Measurements from ENCODE around the gene SLX4.
A peak's percentile ranks its signal among the peaks of the same experiment; 100 is the strongest.

SLX4 gene

DNA sequence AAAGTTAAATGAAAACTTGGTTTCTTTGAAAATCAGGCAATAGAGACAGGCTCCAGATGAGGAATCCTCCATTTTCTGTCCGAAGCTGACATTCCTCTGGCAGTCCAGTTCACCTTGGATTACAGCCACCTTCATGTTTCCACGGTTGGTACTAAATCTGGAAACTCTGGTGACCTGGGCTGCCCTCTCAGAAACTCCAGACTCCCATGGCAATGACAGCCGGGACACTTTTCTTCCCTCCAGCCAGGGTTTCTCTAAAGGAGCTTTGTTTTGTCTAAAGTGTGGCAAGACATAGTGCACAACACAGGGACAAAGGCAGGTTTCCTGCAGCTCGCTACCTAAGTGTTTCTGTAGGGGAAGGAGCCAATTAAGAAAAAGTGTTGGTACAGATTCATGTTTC is 74.6 kb downstream of the SLX4 start:
- no peaks in the 10 kb centered on the region for H3K36me3 ChIP-seq (replicated peaks)
- TF ChIP-seq, protein P1, sequence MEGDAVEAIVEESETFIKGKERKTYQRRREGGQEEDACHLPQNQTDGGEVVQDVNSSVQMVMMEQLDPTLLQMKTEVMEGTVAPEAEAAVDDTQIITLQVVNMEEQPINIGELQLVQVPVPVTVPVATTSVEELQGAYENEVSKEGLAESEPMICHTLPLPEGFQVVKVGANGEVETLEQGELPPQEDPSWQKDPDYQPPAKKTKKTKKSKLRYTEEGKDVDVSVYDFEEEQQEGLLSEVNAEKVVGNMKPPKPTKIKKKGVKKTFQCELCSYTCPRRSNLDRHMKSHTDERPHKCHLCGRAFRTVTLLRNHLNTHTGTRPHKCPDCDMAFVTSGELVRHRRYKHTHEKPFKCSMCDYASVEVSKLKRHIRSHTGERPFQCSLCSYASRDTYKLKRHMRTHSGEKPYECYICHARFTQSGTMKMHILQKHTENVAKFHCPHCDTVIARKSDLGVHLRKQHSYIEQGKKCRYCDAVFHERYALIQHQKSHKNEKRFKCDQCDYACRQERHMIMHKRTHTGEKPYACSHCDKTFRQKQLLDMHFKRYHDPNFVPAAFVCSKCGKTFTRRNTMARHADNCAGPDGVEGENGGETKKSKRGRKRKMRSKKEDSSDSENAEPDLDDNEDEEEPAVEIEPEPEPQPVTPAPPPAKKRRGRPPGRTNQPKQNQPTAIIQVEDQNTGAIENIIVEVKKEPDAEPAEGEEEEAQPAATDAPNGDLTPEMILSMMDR (IDR thresholded peaks at IDR 0.05; ENCODE audit: low read depth, low read length, missing control alignments), result no peak
- H3K4me3 ChIP-seq (ENCODE audit: low read depth, low read length), result no peak overlapping the region
- no peak for DNase-seq
- H3K27me3 ChIP-seq (replicated peaks), result no peaks in the 10 kb centered on the region
- in situ Hi-C loops (cut with HindIII; ENCODE audit: low pct_ligation_motif_present, low sequenced_read_pairs), result no loop called here
- H3K27ac ChIP-seq, result no peak overlapping the region

GRCh38 chr16:3536271-3536731 is 75.1 kb downstream of the SLX4 start:
- Histone ChIP-seq H3K27ac (peak overlapping the region; percentile 33), H3K27me3 (replicated peaks) (no peaks in the 10 kb centered on the region), H3K36me3 (replicated peaks) (no peaks in the 10 kb centered on the region), H3K4me3 (ENCODE audit: low read depth, low read length) (no peak overlapping the region)
- TF ChIP-seq, protein P1 (IDR thresholded peaks at IDR 0.05; ENCODE audit: low read depth, low read length, missing control alignments), result no peak
- peak; percentile 50 for DNase-seq
- in situ Hi-C loops (cut with HindIII; ENCODE audit: low pct_ligation_motif_present, low sequenced_read_pairs), result no loop called here

GRCh38 chr16:3534126-3534525 is 77.3 kb downstream of the SLX4 start:
- Histone ChIP-seq H3K27ac (no peak overlapping the region), H3K4me3 (ENCODE audit: low read depth, low read length) (no peak overlapping the region), H3K36me3 (replicated peaks) (peaks cover 3% of the 10 kb centered on the region), H3K27me3 (replicated peaks) (no peaks in the 10 kb centered on the region)
- TF ChIP-seq, protein P1 (IDR thresholded peaks at IDR 0.05; ENCODE audit: low read depth, low read length, missing control alignments), result no peak
- in situ Hi-C loops (cut with HindIII; ENCODE audit: low pct_ligation_motif_present, low sequenced_read_pairs), result no loop called here
- DNase-seq, result no peak

- in situ Hi-C loops (cut with HindIII; ENCODE audit: low pct_ligation_motif_present, low sequenced_read_pairs), result no loop called here
- no peak for DNase-seq
- TF ChIP-seq, protein P1 (IDR thresholded peaks at IDR 0.05; ENCODE audit: low read depth, low read length, missing control alignments), result no peak
- no peak overlapping the region for H3K27ac ChIP-seq
- no peaks in the 10 kb centered on the region for H3K27me3 ChIP-seq (replicated peaks)
- peaks cover 5% of the 10 kb centered on the region for H3K36me3 ChIP-seq (replicated peaks)
- H3K4me3 ChIP-seq (ENCODE audit: low read depth, low read length), result no peak overlapping the region
Measured at GRCh38 chr16:3532741-3533140, 78.7 kb downstream of the SLX4 start.
